Measurements from ENCODE around the gene HOXD10.

DNA sequence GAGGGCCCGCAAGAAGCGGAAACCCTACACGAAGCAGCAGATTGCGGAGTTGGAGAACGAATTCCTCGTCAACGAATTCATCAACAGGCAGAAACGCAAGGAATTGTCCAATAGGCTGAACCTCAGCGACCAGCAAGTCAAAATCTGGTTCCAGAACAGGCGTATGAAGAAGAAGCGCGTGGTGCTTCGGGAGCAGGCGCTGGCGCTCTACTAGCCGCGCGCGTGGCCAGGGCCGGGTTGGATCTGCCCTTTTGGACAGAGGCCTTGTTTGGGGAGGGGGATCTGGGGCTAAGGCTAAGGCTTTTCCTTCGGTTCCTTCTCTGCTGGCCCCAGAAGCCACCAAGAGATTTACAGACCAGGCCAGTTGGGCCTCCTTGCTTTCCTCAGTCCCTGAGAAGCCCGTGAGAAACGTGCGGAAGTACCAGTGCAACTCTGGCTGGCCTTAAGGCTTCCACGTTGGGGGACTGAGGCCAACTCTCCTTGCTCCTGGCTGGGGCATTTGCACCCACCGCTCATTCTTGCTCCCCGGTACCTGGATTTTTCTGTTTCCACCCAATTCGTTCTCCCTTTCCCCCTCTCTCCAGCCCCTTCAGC lies 15.9 kb upstream of the HOXD10 start:
- TF ChIP-seq EZH2 (IDR thresholded peaks at IDR 0.05; ENCODE audit: insufficient read depth, poor library complexity, severe bottlenecking) (no peak), EZH2phosphoT487 (IDR thresholded peaks at IDR 0.05; ENCODE audit: insufficient read depth, low read depth) (no peak)

All from GM23248 (cell line).